ENCODE results near the gene MYBPC3. TPM values are rescaled to one million over a fixed set of nuclear protein-coding genes. Genes with fewer than 3 reads are reported as not detected.

Gene MYBPC3
- total RNA-seq (1,000 to 10,000 TPM; 1,340 to 3,074 (median 2,074) TPM), polyA plus RNA-seq (1,000 to 10,000 TPM in 1 of 2 donors, 100 to 1,000 TPM in 1; 425 to 1,204 TPM)
- long read RNA-seq, donor 1, partial matches to known transcripts, result 3,775 of 6,214 reads
- long read RNA-seq, donor 1, other reads (novel, unspliced or antisense), result 2,439 of 6,214 reads
- long read RNA-seq, donor 2, partial matches to known transcripts, result 3,381 of 5,076 reads
- long read RNA-seq, donor 2, other reads (novel, unspliced or antisense), result 1,695 of 5,076 reads
- long read RNA-seq, donor 3, partial matches to known transcripts, result 1,605 of 2,711 reads
- long read RNA-seq, donor 3, other reads (novel, unspliced or antisense), result 1,106 of 2,711 reads

GRCh38 chr11:47352556-47352955, at the start of gene MYBPC3:
MYBPC3 (minus strand) TSS chr11:47352702; CDS start chr11:47352647, 55 bp downstream.
- Histone ChIP-seq H3K4me1 (peaks cover 0 to 34% (median 8%) of the 10 kb centered on the region in 12 donors), H3K27ac (peak within 1 kb of the TSS; percentile 79 to 99 (median 96)), H3K27me3 (no peaks in the 10 kb centered on the region), H3K4me3 (peak within 1 kb of the TSS; percentile 48 to 95 (median 66)), H3K9me3 (no peaks in the 10 kb centered on the region), H3K36me3 (peaks cover 0 to 36% (median 10%) of the 10 kb centered on the region in 9 donors)
- ATAC-seq (peak; percentile 56 to 72 (median 61)), DNase-seq (peak in 4 of 5 donors; percentile 78 to 85 (median 82))
- WGBS, 4 donors, result 41 to 46% (median 46%) methylated on average over 4 to 5 of the region's 5 CpGs
- TF ChIP-seq CTCF (IDR thresholded peaks at IDR 0.05) (no peak), POLR2A (IDR thresholded peaks at IDR 0.05) (peak; percentile 47 to 75)
- intact Hi-C loops (cut with DNase I), result loop anchor here in 8 of 10 donors (2.0 to 10.0 kb wide), 9 partner anchors 65 to 468 kb away; partner anchors contain the start of genes MADD (in 4 of the 8), ARFGAP2 (in 1 of the 8), NR1H3 (in 1 of the 8) and PACSIN3 (in 1 of the 8)

- H3K9me3 ChIP-seq, result no peaks in the 10 kb centered on the region
- intact Hi-C loops (cut with DNase I), result no loop called here
- WGBS, 4 donors, result 17 to 32% (median 21%) methylated on average over 8 of the region's 8 CpGs
- H3K27ac ChIP-seq, result peak overlapping the region; percentile 64 to 94 (median 86)
- no peaks in the 10 kb centered on the region for H3K36me3 ChIP-seq
- TF ChIP-seq CTCF (IDR thresholded peaks at IDR 0.05) (no peak), POLR2A (IDR thresholded peaks at IDR 0.05) (no peak)
- H3K4me3 ChIP-seq, result peak overlapping the region in 8 of 12 donors; percentile 49 to 66 (median 54)
- peak; percentile 86 to 93 (median 90) for ATAC-seq
- H3K4me1 ChIP-seq, result peaks cover 0 to 23% (median 13%) of the 10 kb centered on the region in 12 donors
- peak in 2 of 5 donors; percentile 48 to 67 for DNase-seq
- no peaks in the 10 kb centered on the region for H3K27me3 ChIP-seq
These were observed 48.3 kb upstream of the MYBPC3 start for GRCh38 chr11:47400768-47401279.

- TF ChIP-seq POLR2A (IDR thresholded peaks at IDR 0.05), result peak in 1 of 2 donors; percentile 48
- TF ChIP-seq CTCF (IDR thresholded peaks at IDR 0.05), result no peak
- Histone ChIP-seq H3K4me3 (peak overlapping the region in 11 of 12 donors; percentile 34 to 66 (median 53)), H3K4me1 (peaks cover 0 to 30% (median 16%) of the 10 kb centered on the region in 12 donors), H3K27ac (peak overlapping the region; percentile 64 to 94 (median 86)), H3K27me3 (no peaks in the 10 kb centered on the region), H3K36me3 (no peaks in the 10 kb centered on the region), H3K9me3 (no peaks in the 10 kb centered on the region)
- ATAC-seq (peak; percentile 45 to 82 (median 69)), DNase-seq (peak in 2 of 5 donors; percentile 31 to 45)
- intact Hi-C loops (cut with DNase I), result loop anchor here in 1 of 10 donors (10.0 kb wide), 1 partner anchor 445 kb away; the partner anchor contains the start of gene NUP160
- 8 to 21% (median 14%) methylated on average over 19 to 47 of the region's 47 CpGs for WGBS, 4 donors
These were observed 47.6 kb upstream of the MYBPC3 start for GRCh38 chr11:47399860-47400767.
